HG03039 (cell line): Measurements from ENCODE around the gene PCARE.

Experiments
- ATAC-seq: cut with Tn5 transposase; IDR thresholded peaks from one replicate; pipeline ENCODE4 v1.9.1; 2021; ENCODE audit warnings: mild to moderate bottlenecking, moderate library complexity; ENCODE audit not compliant: unreplicated experiment

PCARE gene

GRCh38 chr2:29040552-29040951 is 33.8 kb downstream of the PCARE start:
- ATAC-seq = no peak

- no peak for ATAC-seq
Measured at GRCh38 chr2:29039718-29040480, 34.4 kb downstream of the PCARE start.

- ATAC-seq = no peak
Measured at GRCh38 chr2:29035016-29035745, 39.1 kb downstream of the PCARE start.

- ATAC-seq = no peak
Measured at GRCh38 chr2:29033656-29034055, 40.7 kb downstream of the PCARE start.

GRCh38 chr2:29033172-29033571 is 41.2 kb downstream of the PCARE start:
- no peak for ATAC-seq

- no peak for ATAC-seq
Measured at GRCh38 chr2:29032189-29032588, 42.1 kb downstream of the PCARE start.

- no peak for ATAC-seq
Measured at GRCh38 chr2:29031046-29031445, 43.3 kb downstream of the PCARE start.

- ATAC-seq = no peak
Measured at GRCh38 chr2:29025711-29026110, 48.6 kb downstream of the PCARE start.

GRCh38 chr2:29024882-29025430 is 49.4 kb downstream of the PCARE start:
- no peak for ATAC-seq

- ATAC-seq = no peak
Measured at GRCh38 chr2:29023188-29023587, 51.1 kb downstream of the PCARE start.

- no peak for ATAC-seq
Measured at GRCh38 chr2:29022679-29023078, 51.6 kb downstream of the PCARE start.

GRCh38 chr2:29021886-29022285 is 52.4 kb downstream of the PCARE start:
- no peak for ATAC-seq

GRCh38 chr2:29017716-29018435 is 56.4 kb downstream of the PCARE start:
- ATAC-seq = no peak

GRCh38 chr2:29016504-29016903 is 57.8 kb downstream of the PCARE start:
- ATAC-seq = no peak

GRCh38 chr2:29015701-29016470 is 58.4 kb downstream of the PCARE start:
- no peak for ATAC-seq

- no peak for ATAC-seq
Measured at GRCh38 chr2:29014811-29015421, 59.4 kb downstream of the PCARE start.

- ATAC-seq = no peak
Measured at GRCh38 chr2:29014331-29014730, 60.0 kb downstream of the PCARE start.

GRCh38 chr2:29013057-29013780 is 61.1 kb downstream of the PCARE start:
- no peak for ATAC-seq

GRCh38 chr2:29012211-29012681 is 62.1 kb downstream of the PCARE start:
- ATAC-seq = no peak
